Left lung (tissue), 10 donors: ENCODE results near the gene IP6K3. TPM values are rescaled to one million over a fixed set of nuclear protein-coding genes. Genes with fewer than 3 reads are reported as not detected.

ENCODE experiments used
- ATAC-seq: fragments of 200-7000 bp; cut with Tn5 transposase; one replicate; pipeline ENCODE4 v1.9.1; 2020; ENCODE audit warnings: moderate library complexity
- DNase-seq, 4 donors: peaks; one replicate each; pipeline ENCODE4 v3.0.0-alpha.2; 2013 to 2020
- H3K27ac ChIP-seq, 2 donors: fragments of 200-600 bp; sonication (generic) in 1 of 2; one replicate each; pipeline versions ENCODE4 v1.5.0 to v1.8.0; 2020 to 2021
- H3K27me3 ChIP-seq, 2 donors: fragments of 200-600 bp; sonication (generic) in 1 of 2; one replicate each; pipeline versions ENCODE4 v1.5.0 to v1.8.0; 2020 to 2021
- H3K36me3 ChIP-seq, 2 donors: fragments of 200-600 bp; sonication (generic) in 1 of 2; one replicate each; pipeline versions ENCODE4 v1.5.0 to v1.8.0; 2020 to 2021
- H3K4me1 ChIP-seq, 2 donors: fragments of 200-600 bp; one replicate each; pipeline ENCODE4 v1.8.0; 2021
- H3K4me3 ChIP-seq, 2 donors: fragments of 200-600 bp; sonication (generic) in 1 of 2; one replicate each; pipeline versions ENCODE4 v1.5.0 to v1.8.0; 2020 to 2021; ENCODE audit warnings: mild to moderate bottlenecking in 1 of 2
- H3K9me3 ChIP-seq, 2 donors: fragments of 200-600 bp; sonication (generic) in 1 of 2; one replicate each; pipeline versions ENCODE4 v1.5.0 to v1.8.0; 2020 to 2021
- intact Hi-C, 2 donors: fragments of 100-400 bp; cut with DNase I; formaldehyde crosslinking; loops; one replicate each; pipeline versions ENCODE4 v1.11.2 to v1.14.2; 2022
- polyA plus RNA-seq, 6 donors: library from polyadenylated mRNA; unstranded; fragments of 120-200 nt; gene quantifications; one replicate each; pipeline ENCODE4 v1.2.1, GENCODE V29; 2013; ENCODE audit not compliant: insufficient read length in 6 of 6
- total RNA-seq, 2 donors: library from RNA; stranded (reverse); fragmentation: NEBNext Ultra II Directional; extraction: Animal tissue kit (Norgen Biotek cat#: 25700); gene quantifications; one replicate each; pipeline ENCODE4 v1.2.1, GENCODE V29; 2021
- TF ChIP-seq, protein P1 (sequence below), 2 donors: fragments of 200-600 bp; sonication (generic) in 1 of 2; IDR thresholded peaks; one replicate each; pipeline versions ENCODE4 v1.5.0 to v1.8.0; 2021; ENCODE audit warnings: antibody characterized with exemption in 2 of 2
- donor health status: DM: no; HTN: yes; CAD: no.
- donor health status: DM: no; HTN: no; CAD: no.

The IP6K3 gene
- total and polyA plus RNA-seq, 8 donors: 0.87 to 5.4 (median 3.3) TPM

DNA sequence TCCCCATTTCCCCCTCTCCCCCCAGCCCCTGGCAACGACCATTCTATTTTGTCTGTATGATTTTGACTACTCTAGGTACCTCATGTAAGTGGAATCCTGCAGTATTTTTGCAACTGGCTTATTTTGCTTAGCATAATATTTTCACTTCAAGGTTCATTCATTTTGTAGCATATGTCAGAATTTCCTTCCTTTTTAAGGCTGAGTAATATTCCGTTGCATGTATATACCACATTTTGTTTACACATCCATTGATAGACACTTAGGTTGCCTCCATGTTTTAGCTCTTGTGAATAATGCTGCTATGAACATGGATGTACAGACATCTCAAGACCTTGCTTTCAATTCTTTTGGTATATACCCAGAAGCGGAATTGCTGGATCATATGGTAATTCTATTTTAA, 33.8 kb downstream of the IP6K3 start:
- Histone ChIP-seq H3K4me3 (no peak overlapping the region), H3K27me3 (no peaks in the 10 kb centered on the region), H3K4me1 (peaks cover 18 to 21% of the 10 kb centered on the region in 2 donors), H3K27ac (no peak overlapping the region), H3K9me3 (no peaks in the 10 kb centered on the region), H3K36me3 (peaks cover 0 to 9% of the 10 kb centered on the region in 2 donors)
- no peak for DNase-seq
- intact Hi-C loops: no loop called here
- TF ChIP-seq, protein P1, sequence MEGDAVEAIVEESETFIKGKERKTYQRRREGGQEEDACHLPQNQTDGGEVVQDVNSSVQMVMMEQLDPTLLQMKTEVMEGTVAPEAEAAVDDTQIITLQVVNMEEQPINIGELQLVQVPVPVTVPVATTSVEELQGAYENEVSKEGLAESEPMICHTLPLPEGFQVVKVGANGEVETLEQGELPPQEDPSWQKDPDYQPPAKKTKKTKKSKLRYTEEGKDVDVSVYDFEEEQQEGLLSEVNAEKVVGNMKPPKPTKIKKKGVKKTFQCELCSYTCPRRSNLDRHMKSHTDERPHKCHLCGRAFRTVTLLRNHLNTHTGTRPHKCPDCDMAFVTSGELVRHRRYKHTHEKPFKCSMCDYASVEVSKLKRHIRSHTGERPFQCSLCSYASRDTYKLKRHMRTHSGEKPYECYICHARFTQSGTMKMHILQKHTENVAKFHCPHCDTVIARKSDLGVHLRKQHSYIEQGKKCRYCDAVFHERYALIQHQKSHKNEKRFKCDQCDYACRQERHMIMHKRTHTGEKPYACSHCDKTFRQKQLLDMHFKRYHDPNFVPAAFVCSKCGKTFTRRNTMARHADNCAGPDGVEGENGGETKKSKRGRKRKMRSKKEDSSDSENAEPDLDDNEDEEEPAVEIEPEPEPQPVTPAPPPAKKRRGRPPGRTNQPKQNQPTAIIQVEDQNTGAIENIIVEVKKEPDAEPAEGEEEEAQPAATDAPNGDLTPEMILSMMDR (IDR thresholded peaks at IDR 0.05): no peak
- no peak for ATAC-seq

DNA sequence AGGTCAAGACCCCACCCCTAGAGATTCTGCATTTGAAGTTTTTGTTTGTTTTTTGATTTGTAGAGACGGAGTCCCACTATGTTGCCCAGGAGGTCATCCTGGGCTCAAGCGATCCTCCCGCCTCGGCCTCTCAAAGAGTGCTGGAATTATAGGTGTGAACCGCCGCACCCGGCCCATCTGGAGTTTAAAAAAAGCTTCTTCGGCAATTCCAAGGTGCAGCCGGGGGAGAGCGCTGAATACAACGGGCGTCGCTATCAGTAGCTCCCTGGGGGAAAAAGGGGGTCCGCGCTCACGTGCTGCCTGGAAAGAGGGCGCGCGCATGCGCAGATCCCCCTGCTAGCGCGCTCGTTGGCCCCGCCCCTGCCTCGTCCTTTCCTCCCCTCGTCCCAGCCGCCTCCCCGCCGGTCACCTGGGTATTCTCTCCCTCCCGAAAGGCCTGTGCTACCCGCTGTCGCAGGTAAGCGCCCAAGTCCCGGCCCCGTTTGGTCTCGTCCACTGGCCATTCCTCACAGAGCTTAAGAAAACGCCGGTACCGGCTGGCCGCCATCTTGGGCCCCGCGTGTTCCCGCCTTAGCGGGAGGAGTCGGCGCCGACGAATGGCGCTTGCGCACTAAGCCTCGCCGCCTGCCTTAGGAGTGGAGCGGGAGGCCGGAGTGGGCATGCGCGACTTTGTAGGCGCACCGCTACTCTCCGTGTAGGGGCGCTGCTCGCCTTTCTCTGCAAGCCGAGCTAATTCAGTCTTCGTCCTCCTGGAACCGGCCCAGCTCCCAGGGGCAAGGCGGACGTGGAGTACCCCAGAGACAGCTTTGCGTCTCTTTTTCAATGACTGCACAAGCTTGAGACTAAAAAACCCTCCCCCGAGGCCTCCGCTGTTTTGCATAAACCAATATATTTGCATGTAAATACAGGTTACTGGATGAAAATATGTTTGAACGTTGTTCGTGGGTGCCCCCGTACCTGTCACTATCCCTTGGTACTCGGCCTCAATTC, 35.3 kb downstream of the IP6K3 start, which contains the start of gene UQCC2:
TSS of gene UQCC2 (minus strand) at position 561 of the 990 bp plus-strand sequence. CDS start at position 547, 14 bp downstream.
- TF ChIP-seq, protein P1 (IDR thresholded peaks at IDR 0.05): peak; percentile 50 to 72
- no peaks in the 10 kb centered on the region for H3K9me3 ChIP-seq
- intact Hi-C loops: no loop called here
- no peaks in the 10 kb centered on the region for H3K27me3 ChIP-seq
- DNase-seq (peak; percentile 97 to 100 (median 98)), ATAC-seq (peak; percentile 98)
- peak within 1 kb of the TSS; percentile 78 to 90 for H3K27ac ChIP-seq
- peak within 1 kb of the TSS; percentile 71 to 83 for H3K4me3 ChIP-seq
- peaks cover 14 to 18% of the 10 kb centered on the region in 2 donors for H3K4me1 ChIP-seq
- peaks cover 0 to 21% of the 10 kb centered on the region in 2 donors for H3K36me3 ChIP-seq

DNA sequence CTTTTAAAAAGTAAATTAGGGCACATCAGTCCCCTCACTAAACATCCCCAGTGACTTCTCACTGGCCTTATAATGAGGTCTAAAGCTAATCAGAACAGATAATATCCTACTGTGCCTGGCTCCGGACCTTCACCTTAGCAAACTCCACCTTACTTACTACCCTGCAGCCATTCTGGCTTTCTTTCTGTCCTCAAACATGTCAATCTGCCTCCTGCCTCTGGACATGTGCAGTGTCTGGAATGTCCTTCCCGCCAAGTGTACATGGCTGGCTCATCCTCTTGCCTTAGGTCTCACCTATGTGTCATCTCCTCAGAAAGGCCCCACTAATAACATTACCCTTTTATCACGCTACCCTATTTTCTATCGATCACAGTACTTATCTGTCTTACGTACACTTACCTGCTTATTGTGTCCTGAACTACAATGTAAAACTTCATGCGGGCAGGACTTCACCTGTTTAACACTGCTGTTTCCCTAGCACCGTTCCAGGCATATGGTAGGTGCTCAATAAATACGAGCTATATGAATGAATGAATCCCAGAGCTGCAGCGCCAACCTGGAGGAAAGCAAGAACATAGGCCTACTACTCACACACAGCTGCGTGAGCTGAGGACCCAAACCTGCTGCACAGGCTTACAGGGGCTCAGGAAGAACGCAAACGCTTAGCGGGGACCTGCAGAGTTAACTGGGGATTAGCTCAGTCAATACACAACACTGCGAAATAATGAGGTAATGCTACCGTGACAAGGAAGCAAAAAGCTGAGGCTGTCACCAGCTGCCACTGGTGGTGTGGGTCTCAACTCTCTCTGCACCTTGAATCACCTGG, 36.2 kb downstream of the IP6K3 start:
- H3K4me3 ChIP-seq: peak overlapping the region; percentile 71 to 83
- intact Hi-C loops: no loop called here
- H3K9me3 ChIP-seq: no peaks in the 10 kb centered on the region
- peaks cover 14 to 18% of the 10 kb centered on the region in 2 donors for H3K4me1 ChIP-seq
- peaks cover 0 to 23% of the 10 kb centered on the region in 2 donors for H3K36me3 ChIP-seq
- no peaks in the 10 kb centered on the region for H3K27me3 ChIP-seq
- ATAC-seq (no peak), DNase-seq (no peak)
- no peak overlapping the region for H3K27ac ChIP-seq
- TF ChIP-seq, protein P1 (IDR thresholded peaks at IDR 0.05): no peak

DNA sequence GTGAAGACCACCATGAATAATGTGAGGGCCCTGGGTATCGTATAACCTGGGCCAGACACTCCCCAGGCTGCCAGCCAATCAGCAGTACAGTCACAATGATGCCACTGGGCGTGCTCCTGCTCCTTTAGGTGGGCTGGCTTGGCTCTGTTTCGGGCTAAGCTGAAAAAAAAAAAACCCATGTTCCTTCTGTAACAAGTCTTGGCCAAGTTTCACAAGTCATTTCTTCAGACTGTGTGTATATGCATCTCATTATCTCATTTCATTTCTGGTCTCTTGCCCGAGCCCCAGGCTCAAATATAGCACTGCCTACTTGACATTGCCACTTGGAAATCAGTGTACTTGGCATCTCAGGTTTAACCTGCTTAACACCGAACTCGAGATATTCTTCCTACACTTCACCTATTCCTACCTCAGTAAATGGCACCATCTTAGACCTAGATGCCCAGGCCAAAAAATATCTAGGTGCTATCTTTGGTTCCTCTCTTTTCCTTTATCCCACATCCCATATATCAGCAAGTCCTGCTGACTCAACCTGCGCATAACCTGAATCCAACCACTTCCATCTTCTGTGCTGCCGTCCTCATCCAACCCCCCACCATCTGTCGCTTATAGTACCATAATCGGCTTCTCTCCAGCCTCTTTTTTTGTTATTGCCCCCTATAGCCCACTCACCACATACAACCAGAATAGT, 37.0 kb downstream of the IP6K3 start:
- DNase-seq: peak in 1 of 4 donors; percentile 39

More for the DNA sequence above, 37.0 kb downstream of the IP6K3 start:
- H3K9me3 ChIP-seq: no peaks in the 10 kb centered on the region
- TF ChIP-seq, protein P1 (IDR thresholded peaks at IDR 0.05): no peak
- peaks cover 0 to 23% of the 10 kb centered on the region in 2 donors for H3K36me3 ChIP-seq
- no peak for ATAC-seq
- H3K4me3 ChIP-seq: no peak overlapping the region
- peaks cover 14 to 18% of the 10 kb centered on the region in 2 donors for H3K4me1 ChIP-seq
- H3K27ac ChIP-seq: no peak overlapping the region
- H3K27me3 ChIP-seq: no peaks in the 10 kb centered on the region
- intact Hi-C loops: no loop called here
